ENCODE data around the gene LYL1.
A peak's percentile ranks its signal among the peaks of the same experiment; 100 is the strongest.

The LYL1 gene

DNA sequence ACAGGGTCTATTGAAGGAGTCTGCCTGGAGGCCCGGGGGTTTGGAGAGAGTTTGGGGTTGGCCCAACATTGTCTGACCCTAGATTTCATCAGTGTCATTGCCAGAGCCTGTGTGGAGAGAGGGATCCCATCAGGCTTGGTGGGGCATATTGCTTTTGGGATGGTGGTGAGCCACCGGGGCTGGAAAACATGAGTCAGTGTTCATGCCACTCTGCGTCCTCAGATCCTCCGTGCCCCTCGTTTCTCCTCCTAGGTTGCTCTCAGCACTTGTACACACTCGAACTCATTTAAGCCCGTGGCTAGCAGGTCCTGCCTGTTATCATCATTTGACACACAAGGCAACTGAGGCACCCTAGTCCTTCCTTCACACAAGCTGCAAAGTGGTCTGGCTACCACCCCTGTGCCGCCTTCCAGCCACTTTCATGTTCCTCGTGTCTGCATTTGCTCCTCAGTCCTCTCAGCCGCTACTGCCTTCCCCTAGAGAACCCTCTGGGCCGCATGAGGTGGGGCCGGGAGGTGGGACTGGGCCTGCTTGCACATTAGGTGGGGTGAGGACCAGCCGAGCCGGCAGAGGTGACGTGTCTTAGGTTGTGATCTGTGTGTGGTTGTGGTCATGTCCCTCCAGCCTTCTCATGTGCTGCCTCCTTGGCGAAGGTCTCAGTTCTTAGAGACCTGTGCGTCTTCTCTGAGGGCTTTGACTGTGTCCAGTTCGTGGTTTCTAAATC lies 19.1 kb upstream of the LYL1 start:
- DNase-seq, result no peak
- TF ChIP-seq POLR2A (IDR thresholded peaks at IDR 0.05; ENCODE audit: low read length) (no peak), GATA1 (IDR thresholded peaks at IDR 0.05; ENCODE audit: low read depth, low read length) (no peak)

DNA sequence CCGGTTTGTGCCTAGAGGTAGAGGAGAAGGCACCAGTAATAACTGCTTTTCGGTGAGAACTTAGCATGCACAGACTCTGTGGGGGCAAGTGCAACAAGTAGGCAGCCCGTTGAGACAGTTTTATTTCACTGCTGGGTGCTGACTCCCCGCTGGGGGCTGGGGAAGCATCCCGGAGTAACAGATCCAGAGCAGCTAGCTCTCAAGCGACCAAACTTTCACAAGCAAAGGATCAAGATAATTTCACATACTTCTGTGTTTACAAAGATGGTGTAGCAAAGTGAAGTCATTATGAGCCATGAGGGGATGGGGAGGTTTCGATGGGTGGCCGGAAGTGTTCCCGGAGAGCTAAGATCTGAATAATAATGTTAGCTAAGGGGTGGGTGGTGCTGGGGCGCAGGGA lies 18.2 kb upstream of the LYL1 start:
- no peak for DNase-seq
- TF ChIP-seq POLR2A (IDR thresholded peaks at IDR 0.05; ENCODE audit: low read length) (no peak), GATA1 (IDR thresholded peaks at IDR 0.05; ENCODE audit: low read depth, low read length) (no peak)

- no peak for DNase-seq
- TF ChIP-seq POLR2A (IDR thresholded peaks at IDR 0.05; ENCODE audit: low read length) (no peak), GATA1 (IDR thresholded peaks at IDR 0.05; ENCODE audit: low read depth, low read length) (no peak)
These were observed 17.4 kb upstream of the LYL1 start for GRCh38 chr19:13120031-13120430.

DNA sequence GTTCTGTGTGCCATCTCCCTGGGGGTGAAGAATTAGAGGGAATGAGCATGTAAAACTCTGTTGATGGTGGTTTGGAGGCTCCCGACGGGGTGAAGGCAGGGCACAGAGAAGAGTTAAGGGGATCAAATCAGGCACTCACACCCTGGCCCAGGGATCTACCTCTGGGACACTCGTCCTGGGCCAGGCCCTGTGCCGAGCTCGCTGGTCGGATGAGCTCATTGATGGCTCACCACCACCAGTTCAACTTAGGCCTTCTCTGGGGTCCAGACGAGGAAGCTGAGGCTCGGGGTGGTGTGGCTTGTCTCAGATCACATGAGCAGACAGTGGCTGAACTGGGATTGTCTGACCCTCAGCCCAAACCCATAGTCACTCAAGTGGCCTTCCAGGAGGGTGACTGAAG lies 17.0 kb upstream of the LYL1 start:
- TF ChIP-seq POLR2A (IDR thresholded peaks at IDR 0.05; ENCODE audit: low read length) (no peak), GATA1 (IDR thresholded peaks at IDR 0.05; ENCODE audit: low read depth, low read length) (no peak)
- DNase-seq, result no peak

GRCh38 chr19:13118424-13119193 lies 16.0 kb upstream of the LYL1 start:
- DNase-seq, result peak; percentile 68 to 70

DNA sequence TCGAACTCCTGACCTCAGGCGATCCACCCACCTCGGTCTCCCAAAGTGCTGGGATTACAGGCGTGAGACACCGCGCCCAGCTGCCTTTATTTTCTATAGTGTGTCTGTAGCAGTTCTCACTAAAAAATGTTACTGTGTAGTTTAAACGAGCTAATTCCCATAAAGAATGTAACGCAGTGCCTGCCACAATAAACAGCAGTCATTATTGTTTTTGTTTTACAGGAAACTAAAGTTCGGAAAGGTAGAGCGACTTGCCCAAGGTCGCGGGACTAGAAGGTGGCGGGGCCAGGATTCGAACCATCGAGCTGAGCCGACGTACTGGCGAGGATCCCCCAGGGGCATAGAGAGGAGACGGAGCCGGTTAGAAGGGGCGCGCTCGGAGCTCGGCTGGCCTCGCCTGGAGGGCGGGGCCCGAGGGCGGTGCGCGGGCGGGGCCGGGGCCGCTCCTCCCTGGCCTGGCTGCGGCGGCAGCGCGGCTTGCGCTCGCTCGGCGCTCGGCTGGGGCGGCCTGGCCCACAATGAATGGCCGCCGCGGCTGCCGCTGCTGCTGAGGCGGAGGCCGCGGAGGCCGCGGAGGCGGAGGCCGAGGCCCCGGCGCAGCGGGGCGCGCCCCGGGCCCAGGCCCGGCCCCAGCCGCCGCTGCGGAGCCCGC lies 15.2 kb upstream of the LYL1 start, which contains the start of gene NACC1:
NACC1 (plus strand) TSS at position 493 of the 652 bp plus-strand sequence. CDS start 16,944 bp downstream, outside the sequence.
- TF ChIP-seq POLR2A (IDR thresholded peaks at IDR 0.05; ENCODE audit: low read length) (peak; percentile 25), GATA1 (IDR thresholded peaks at IDR 0.05; ENCODE audit: low read depth, low read length) (no peak)
- DNase-seq, result peak; percentile 93 to 95

More at GRCh38 chr19:13118424-13119193, 16.0 kb upstream of the LYL1 start:
- TF ChIP-seq GATA1 (IDR thresholded peaks at IDR 0.05; ENCODE audit: low read depth, low read length) (no peak), POLR2A (IDR thresholded peaks at IDR 0.05; ENCODE audit: low read length) (no peak)

- TF ChIP-seq GATA1 (IDR thresholded peaks at IDR 0.05; ENCODE audit: low read depth, low read length), result no peak
- no peak for TF ChIP-seq POLR2A (IDR thresholded peaks at IDR 0.05; ENCODE audit: low read length)
- DNase-seq, result peak in 1 of 2 experiments; percentile 64
These were observed 14.6 kb upstream of the LYL1 start for GRCh38 chr19:13117176-13117771.

GRCh38 chr19:13116282-13117175 lies 13.9 kb upstream of the LYL1 start, which contains the start of gene TRMT1:
Gene TRMT1 (minus strand): TSS chr19:13116740. CDS start chr19:13116399, 341 bp downstream.
- DNase-seq, result peak; percentile 93 to 94

DNA sequence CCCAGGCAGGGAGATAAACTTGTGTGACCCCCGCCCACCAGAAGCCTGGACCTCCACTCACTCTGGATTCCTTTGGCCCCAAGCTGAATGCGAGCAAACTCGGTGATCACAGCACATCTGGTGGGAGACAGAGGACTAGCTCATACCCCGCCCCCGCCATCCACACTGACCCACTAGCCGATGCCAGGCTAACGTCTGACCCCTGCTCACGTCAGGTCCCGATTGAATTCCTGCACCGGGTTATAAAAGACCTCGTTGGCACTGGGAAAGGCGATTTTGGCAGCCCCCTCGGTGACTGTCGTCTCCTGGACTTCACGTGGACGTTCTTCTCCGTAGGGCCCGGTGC lies 13.3 kb upstream of the LYL1 start:
- no peak for TF ChIP-seq GATA1 (IDR thresholded peaks at IDR 0.05; ENCODE audit: low read depth, low read length)
- no peak for TF ChIP-seq POLR2A (IDR thresholded peaks at IDR 0.05; ENCODE audit: low read length)
- DNase-seq, result no peak

More at GRCh38 chr19:13116282-13117175, 13.9 kb upstream of the LYL1 start, which contains the start of gene TRMT1:
- TF ChIP-seq GATA1 (IDR thresholded peaks at IDR 0.05; ENCODE audit: low read depth, low read length) (no peak), POLR2A (IDR thresholded peaks at IDR 0.05; ENCODE audit: low read length) (no peak)

- TF ChIP-seq GATA1 (IDR thresholded peaks at IDR 0.05; ENCODE audit: low read depth, low read length) (no peak), POLR2A (IDR thresholded peaks at IDR 0.05; ENCODE audit: low read length) (no peak)
- DNase-seq, result no peak
These were observed 9.9 kb upstream of the LYL1 start for GRCh38 chr19:13112555-13112954.

- TF ChIP-seq POLR2A (IDR thresholded peaks at IDR 0.05; ENCODE audit: low read length) (no peak), GATA1 (IDR thresholded peaks at IDR 0.05; ENCODE audit: low read depth, low read length) (no peak)
- DNase-seq, result no peak
These were observed 7.5 kb upstream of the LYL1 start for GRCh38 chr19:13110099-13110610.

- no peak for DNase-seq
- TF ChIP-seq POLR2A (IDR thresholded peaks at IDR 0.05; ENCODE audit: low read length), result no peak
- TF ChIP-seq GATA1 (IDR thresholded peaks at IDR 0.05; ENCODE audit: low read depth, low read length), result no peak
These were observed 6.9 kb upstream of the LYL1 start for GRCh38 chr19:13109361-13110098.
